ENCODE results near the gene ALOXE3. TPM values are rescaled to one million over a fixed set of nuclear protein-coding genes. Genes with fewer than 3 reads are reported as not detected.

The ALOXE3 gene
- total RNA-seq, 2 experiments from 2014 or later, result 0.27 to 0.28 TPM

DNA sequence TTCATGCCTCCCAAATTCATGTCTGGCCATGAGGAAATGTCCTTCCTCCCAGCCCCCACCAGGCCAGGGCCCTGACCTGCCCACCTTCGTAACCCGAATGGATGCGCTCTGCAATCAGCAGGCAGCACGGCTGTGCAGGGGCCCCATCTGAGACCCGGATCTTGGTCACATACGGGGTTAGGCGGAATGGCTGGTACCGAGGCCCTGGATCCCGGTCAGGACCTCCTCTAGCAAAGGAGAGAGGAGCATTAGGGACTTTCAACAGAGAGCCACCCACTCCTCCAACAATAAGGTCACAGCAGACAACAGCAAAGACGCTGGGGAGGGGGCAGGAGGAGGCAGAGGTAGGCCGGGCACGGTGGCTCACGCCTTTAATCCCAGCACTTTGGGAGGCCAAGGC is 30.2 kb upstream of the ALOXE3 start:
- H3K4me3 Mint-ChIP-seq, result no peak overlapping the region
- no peaks in the 10 kb centered on the region for H3K27me3 Mint-ChIP-seq
- no peak for ATAC-seq
- intact Hi-C loops (cut with DNase I, micrococcal nuclease), result no loop called here
- POLR2A ChIA-PET, result interaction anchor here (2.3 kb wide), 1 partner anchor 24 kb away, joined by 8 read pairs; no protein-coding TSS in a partner anchor
- DNase-seq, result no peak
- no peak overlapping the region for H3K27ac Mint-ChIP-seq
- H3K9me3 Mint-ChIP-seq (ENCODE audit: low read depth), result no peaks in the 10 kb centered on the region
- H3K36me3 Mint-ChIP-seq (ENCODE audit: low read depth), result peaks cover 40% of the 10 kb centered on the region
- CTCF ChIA-PET, result interaction anchor here (0.6 to 0.7 kb wide), 3 partner anchors 10 to 233 kb away, joined by 3 to 5 read pairs (median 3); partner anchors contain the start of gene RNF227
- H3K4me1 Mint-ChIP-seq, result peaks cover 29% of the 10 kb centered on the region

DNA sequence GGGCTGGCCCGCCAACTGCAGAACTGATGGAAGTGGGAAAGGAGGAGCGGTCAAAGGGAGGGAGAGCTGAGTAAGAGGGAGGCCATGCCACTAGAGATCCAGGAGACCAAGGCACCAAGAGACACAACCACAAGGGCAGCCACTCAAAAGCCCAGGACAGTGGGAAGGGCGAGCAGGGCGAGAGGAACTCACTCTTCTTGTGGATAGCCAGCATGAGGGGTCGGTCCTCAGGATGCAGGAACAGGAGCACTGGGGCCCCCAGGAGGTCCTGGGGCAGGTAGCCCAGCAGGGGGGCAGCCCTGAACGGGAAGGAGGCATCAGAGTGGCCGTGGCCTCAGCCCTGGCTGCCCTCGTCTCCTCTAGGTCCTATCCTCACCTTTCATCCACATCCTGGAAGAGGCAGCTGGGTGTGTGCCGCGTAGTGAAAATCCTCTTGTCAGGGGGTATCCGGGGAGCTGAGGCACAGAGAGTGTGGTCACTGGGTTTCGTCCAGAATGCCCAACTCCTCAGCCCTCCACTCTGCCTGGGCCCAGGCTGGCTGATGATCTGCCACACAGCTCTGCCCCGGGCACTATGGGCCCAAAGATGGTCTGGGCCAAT is 29.6 kb upstream of the ALOXE3 start:
- intact Hi-C loops (cut with DNase I, micrococcal nuclease), result no loop called here
- CTCF ChIA-PET, result interaction anchor here (0.6 to 0.7 kb wide), 4 partner anchors 55 to 232 kb away, joined by 3 to 4 read pairs (median 3); partner anchors contain the start of gene RNF227
- H3K4me3 Mint-ChIP-seq, result no peak overlapping the region
- peaks cover 37% of the 10 kb centered on the region for H3K36me3 Mint-ChIP-seq (ENCODE audit: low read depth)
- ATAC-seq (no peak), DNase-seq (no peak)
- H3K27ac Mint-ChIP-seq, result no peak overlapping the region
- peaks cover 22% of the 10 kb centered on the region for H3K4me1 Mint-ChIP-seq
- no peaks in the 10 kb centered on the region for H3K9me3 Mint-ChIP-seq (ENCODE audit: low read depth)
- H3K27me3 Mint-ChIP-seq, result no peaks in the 10 kb centered on the region
- POLR2A ChIA-PET, result interaction anchor here (2.3 kb wide), 1 partner anchor 25 kb away, joined by 8 read pairs; no protein-coding TSS in a partner anchor

DNA sequence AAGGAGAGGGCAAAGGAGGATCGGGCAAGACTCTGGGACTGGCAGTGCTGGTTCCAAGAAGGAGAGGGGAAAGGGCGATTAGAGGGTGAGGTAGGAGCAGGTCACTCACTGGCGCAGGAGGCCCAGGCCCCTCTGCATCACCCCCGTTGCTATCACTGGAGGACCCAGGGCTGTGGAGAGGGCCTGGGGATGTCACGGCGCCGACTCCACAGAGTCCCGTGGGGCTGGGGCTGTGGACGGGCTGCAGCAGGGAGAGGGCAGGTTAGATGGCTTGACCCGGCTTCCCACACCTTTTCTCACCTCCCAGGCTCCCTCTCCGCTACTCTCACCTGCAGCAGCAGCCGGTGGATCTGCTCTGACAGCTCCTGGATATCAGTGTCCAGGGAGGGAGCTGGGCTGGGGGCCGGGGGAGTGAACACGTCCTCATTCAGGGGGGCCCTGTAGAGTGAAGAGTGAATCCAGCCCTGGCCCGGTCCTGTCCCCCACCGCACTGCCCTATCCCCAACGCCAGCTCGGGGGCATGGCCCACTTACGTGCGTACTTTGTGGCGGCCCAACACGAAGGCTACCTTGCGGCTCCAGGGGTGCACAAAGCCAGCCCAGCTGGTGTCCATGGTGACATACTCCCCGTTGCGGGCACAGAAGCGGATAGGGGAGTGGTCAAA is 29.0 kb upstream of the ALOXE3 start:
- no peak overlapping the region for H3K27ac Mint-ChIP-seq
- no peaks in the 10 kb centered on the region for H3K27me3 Mint-ChIP-seq
- H3K36me3 Mint-ChIP-seq (ENCODE audit: low read depth), result peaks cover 41% of the 10 kb centered on the region
- no peak overlapping the region for H3K4me3 Mint-ChIP-seq
- CTCF ChIA-PET, result interaction anchor here (0.6 kb wide), 2 partner anchors 65 to 66 kb away, joined by 3 to 4 read pairs; no protein-coding TSS in a partner anchor
- ATAC-seq (no peak), DNase-seq (no peak)
- POLR2A ChIA-PET, result interaction anchor here (2.3 kb wide), 1 partner anchor 26 kb away, joined by 8 read pairs; no protein-coding TSS in a partner anchor
- intact Hi-C loops (cut with DNase I, micrococcal nuclease), result no loop called here
- H3K4me1 Mint-ChIP-seq, result peaks cover 16% of the 10 kb centered on the region
- H3K9me3 Mint-ChIP-seq (ENCODE audit: low read depth), result no peaks in the 10 kb centered on the region

DNA sequence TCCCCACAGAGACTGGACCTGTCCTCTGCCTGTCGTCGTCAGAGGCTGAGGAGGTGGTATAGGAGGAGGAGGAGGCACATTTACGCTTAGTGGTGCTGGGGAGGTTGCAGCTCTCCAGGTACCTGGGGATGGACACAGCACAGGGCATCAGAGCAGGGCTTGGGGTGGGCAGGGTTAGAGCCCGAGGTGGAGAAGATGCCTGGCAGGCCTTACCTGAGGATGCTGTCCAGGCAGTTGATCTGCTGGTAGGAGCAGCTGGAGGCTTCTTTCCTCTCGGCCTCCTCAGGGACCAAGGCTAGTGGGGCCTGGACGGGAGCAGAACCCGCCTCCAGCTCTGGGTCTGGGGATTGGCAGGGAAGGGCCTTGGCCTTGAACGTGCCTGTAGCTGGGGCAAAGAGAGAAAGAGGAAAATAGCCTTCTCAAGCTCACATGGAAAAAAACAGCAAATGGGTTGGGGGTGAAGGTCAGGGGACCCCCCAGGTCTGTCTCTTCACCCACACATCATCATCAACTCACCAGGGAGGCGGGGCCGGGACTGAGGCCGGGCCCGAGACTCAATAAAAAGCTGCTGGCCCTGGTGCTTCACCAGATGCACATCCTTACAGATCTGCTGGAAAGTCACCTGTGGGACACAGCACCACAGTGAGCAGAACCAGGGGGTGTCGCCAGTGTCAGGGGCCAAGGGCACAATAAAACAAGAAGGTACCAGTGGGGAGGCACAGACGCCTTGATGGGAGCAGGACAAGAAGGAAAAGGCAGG is 28.2 kb upstream of the ALOXE3 start:
- ChIA-PET CTCF (interaction anchor here (0.5 to 0.6 kb wide), 2 partner anchors 16 to 36 kb away, joined by 3 to 4 read pairs; no protein-coding TSS in a partner anchor), POLR2A (no interaction called here)
- H3K4me3 Mint-ChIP-seq, result no peak overlapping the region
- intact Hi-C loops (cut with DNase I, micrococcal nuclease), result no loop called here
- H3K9me3 Mint-ChIP-seq (ENCODE audit: low read depth), result no peaks in the 10 kb centered on the region
- H3K4me1 Mint-ChIP-seq, result peaks cover 13% of the 10 kb centered on the region
- H3K36me3 Mint-ChIP-seq (ENCODE audit: low read depth), result peaks cover 47% of the 10 kb centered on the region
- ATAC-seq, result no peak
- no peak for DNase-seq
- H3K27me3 Mint-ChIP-seq, result no peaks in the 10 kb centered on the region
- no peak overlapping the region for H3K27ac Mint-ChIP-seq

DNA sequence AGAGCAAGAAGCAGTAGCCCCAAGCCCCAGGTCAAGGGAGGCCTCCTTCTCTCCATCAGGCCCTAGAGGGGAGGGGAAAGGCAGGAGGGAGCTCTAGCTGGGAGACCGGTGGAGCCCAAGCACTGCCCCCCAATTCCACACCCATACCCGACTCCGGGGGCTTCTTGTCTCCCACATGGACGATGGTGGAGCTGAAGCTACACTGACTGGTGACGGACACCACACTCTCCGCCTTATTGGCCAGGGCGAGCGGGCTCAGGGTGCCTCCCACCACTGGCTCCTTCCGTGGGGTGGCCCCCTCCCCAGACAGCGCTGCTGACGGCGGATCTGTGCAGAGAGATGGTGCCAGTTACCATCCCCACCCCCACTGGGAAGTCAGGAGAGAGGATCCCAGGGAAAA is 27.5 kb upstream of the ALOXE3 start:
- CTCF ChIA-PET, result interaction anchor here (0.5 to 0.6 kb wide), 2 partner anchors 15 to 37 kb away, joined by 3 to 4 read pairs; no protein-coding TSS in a partner anchor
- intact Hi-C loops (cut with DNase I, micrococcal nuclease), result no loop called here
- ATAC-seq (no peak), DNase-seq (no peak)
- Mint-ChIP-seq H3K4me3 (no peak overlapping the region), H3K4me1 (peaks cover 12% of the 10 kb centered on the region), H3K36me3 (ENCODE audit: low read depth) (peaks cover 53% of the 10 kb centered on the region), H3K27ac (no peak overlapping the region), H3K9me3 (ENCODE audit: low read depth) (no peaks in the 10 kb centered on the region), H3K27me3 (no peaks in the 10 kb centered on the region)
- POLR2A ChIA-PET, result no interaction called here

DNA sequence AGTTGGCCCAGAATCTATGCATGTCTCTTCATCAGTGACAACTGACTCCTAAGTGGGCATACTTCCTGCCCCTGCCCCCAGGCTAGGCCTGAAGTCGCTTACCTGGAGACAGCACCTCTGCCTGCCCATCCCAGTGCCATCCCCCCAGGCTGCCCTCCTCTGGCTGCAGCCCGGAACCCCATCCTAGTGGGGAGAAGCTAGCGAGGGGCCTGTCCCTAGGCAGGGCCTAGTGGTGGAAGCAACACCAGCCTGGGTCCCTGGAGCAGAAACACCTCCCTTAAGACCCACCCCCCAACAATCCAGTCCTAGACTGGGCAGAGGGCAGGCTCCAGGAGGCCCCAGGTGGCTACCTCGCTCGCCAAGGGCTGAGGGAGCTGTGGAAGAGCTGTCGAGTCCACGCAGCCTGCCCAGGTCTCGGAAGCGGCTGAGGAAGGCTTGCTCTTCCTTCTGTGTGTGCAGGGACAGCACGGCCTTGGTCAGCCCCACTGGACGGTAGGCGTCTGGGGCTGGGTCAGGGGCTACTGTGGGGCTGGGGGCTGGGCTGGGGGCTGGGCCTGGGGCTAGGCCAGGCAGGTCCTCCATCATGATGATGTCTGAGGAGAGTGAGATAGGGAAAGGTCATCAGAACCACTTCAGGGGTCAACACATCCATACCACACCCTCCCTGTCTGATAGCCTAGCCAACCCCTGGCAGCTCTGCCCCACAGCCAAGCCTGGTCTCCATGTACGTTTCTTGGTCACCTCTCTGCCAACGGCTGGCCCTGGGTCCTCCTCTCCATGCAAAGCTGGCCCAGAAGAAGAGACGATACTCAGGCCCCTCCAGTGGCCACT is 26.3 kb upstream of the ALOXE3 start:
- DNase-seq (no peak), ATAC-seq (no peak)
- H3K4me1 Mint-ChIP-seq, result peaks cover 3% of the 10 kb centered on the region
- no peaks in the 10 kb centered on the region for H3K27me3 Mint-ChIP-seq
- ChIA-PET CTCF (interaction anchor here (1.1 kb wide), 1 partner anchor 39 kb away, joined by 3 read pairs; no protein-coding TSS in a partner anchor), POLR2A (no interaction called here)
- H3K36me3 Mint-ChIP-seq (ENCODE audit: low read depth), result peaks cover 54% of the 10 kb centered on the region
- no peak overlapping the region for H3K27ac Mint-ChIP-seq
- H3K9me3 Mint-ChIP-seq (ENCODE audit: low read depth), result no peaks in the 10 kb centered on the region
- intact Hi-C loops (cut with DNase I, micrococcal nuclease), result no loop called here
- no peak overlapping the region for H3K4me3 Mint-ChIP-seq

DNA sequence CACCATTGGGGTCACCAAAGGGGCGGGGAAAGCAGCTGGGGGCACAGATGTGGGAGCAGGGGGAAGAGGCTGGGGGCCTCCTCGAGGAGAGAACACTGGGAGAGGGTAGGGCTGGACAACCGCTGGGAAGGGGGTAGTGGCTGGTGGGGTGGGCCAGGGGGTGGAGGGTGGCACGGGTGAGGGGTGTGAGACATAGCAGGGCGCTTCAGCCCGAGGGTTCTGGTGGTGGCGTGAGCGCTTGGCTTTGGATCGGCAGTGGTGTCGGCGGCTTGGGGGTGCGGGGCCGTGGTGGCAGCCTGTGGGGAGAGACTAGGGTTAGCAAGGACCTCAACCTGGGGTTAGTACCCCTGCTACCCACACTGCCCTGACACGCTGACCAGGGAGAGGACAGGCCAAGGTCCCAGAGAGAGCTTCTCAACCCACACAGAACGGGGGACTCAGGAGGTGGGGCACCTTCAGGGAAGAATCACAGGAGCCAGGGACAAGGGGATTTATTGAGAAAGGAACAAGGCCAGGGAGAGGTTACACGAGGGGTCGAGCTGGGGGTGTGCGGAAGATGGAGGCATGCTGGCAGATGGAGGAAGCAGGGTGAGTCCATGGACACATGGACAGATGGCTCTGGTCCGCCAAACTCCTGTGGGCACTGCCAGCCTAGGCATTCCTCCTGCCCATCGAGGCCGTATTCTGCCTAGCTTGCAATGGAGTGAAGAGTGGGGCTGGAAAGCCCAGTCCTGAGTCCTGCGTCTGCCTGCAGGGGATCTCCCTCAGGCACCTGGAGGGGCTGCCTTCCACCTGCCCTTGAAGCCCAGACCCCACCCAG is 25.5 kb upstream of the ALOXE3 start:
- DNase-seq, result no peak
- intact Hi-C loops (cut with DNase I, micrococcal nuclease), result no loop called here
- no peaks in the 10 kb centered on the region for H3K9me3 Mint-ChIP-seq (ENCODE audit: low read depth)
- H3K4me3 Mint-ChIP-seq, result no peak overlapping the region
- CTCF ChIA-PET, result interaction anchor here (0.7 to 1.1 kb wide), 2 partner anchors 34 to 40 kb away, joined by 3 read pairs; no protein-coding TSS in a partner anchor
- H3K27me3 Mint-ChIP-seq, result no peaks in the 10 kb centered on the region
- H3K27ac Mint-ChIP-seq, result no peak overlapping the region
- H3K4me1 Mint-ChIP-seq, result no peaks in the 10 kb centered on the region
- H3K36me3 Mint-ChIP-seq (ENCODE audit: low read depth), result peaks cover 51% of the 10 kb centered on the region
- ATAC-seq, result no peak
- POLR2A ChIA-PET, result no interaction called here

DNA sequence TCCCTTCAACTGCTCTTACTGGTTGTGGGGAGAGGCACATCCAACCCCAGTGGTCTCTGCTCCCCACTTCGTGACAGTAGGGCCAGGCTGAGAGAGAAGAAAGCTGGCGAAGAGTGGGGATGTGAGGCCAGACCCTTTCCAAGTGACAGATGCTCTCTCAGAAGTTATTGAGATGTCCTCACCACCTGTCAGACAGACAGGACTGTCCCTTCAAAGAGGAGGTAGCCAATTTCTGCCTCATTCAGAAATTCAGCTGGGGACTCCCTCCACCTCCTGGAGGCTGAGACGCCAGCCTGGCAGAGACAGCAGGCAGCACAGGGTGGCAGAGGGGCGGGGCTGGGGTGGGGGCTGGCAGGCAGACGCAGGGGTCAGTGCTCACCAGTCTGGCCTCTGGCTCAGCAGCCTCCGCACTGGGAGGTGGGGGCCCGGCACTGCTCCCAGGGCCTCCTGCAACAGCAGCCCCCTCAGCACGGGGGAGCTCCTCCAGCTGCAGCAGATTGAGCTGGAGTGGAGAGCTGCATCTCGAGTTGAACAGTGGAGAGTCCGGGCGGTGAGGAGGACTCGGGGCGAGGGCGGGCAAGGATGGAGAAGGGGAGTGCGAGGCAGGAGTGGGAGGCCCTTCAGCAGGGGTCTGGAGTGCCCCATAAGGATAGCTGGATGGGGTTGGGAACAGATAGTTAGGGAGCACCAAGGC is 24.7 kb upstream of the ALOXE3 start:
- DNase-seq (no peak), ATAC-seq (no peak)
- H3K27me3 Mint-ChIP-seq, result no peaks in the 10 kb centered on the region
- intact Hi-C loops (cut with DNase I, micrococcal nuclease), result no loop called here
- CTCF ChIA-PET, result no interaction called here
- no peaks in the 10 kb centered on the region for H3K9me3 Mint-ChIP-seq (ENCODE audit: low read depth)
- H3K4me3 Mint-ChIP-seq, result no peak overlapping the region
- no peak overlapping the region for H3K27ac Mint-ChIP-seq
- H3K36me3 Mint-ChIP-seq (ENCODE audit: low read depth), result peaks cover 44% of the 10 kb centered on the region
- POLR2A ChIA-PET, result no interaction called here
- no peaks in the 10 kb centered on the region for H3K4me1 Mint-ChIP-seq

DNA sequence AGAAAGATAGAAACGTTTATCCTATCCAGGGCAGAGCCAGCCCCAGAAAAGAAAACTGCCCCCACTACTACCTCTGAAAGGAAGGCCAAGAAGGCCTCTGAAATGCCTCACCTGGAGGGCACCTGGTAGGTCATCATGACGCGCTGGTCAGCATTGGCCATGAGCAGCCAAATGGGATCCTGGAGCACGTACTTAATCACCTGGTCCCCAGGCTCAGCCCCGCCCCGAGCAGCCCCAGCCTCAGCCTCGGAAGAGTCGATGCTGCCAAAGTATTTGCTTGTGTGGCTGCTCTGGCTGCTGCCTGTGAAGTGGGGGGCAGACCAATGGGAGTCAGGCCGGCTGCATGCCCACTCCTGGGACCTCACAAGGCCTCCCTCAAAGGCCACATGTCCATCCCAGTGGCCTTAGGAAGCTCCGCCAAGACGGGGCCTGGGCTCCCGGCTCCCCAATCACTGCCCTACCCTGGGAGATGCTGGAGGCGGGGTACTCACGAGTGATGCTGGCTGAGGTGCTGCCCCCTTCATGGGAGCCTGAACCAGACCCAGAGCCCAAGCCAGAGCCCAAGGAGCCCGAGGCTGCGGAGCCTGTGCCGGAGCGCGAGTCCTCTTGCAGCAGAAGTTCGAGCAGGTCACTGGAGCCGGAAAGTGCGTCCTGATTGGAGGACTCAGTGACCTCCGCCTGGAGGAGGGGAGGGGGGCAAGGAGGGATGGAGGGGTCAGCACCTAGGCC is 24.0 kb upstream of the ALOXE3 start:
- intact Hi-C loops (cut with DNase I, micrococcal nuclease), result no loop called here
- H3K9me3 Mint-ChIP-seq (ENCODE audit: low read depth), result no peaks in the 10 kb centered on the region
- no peak for ATAC-seq
- no peak for DNase-seq
- no peak overlapping the region for H3K27ac Mint-ChIP-seq
- no peak overlapping the region for H3K4me3 Mint-ChIP-seq
- H3K36me3 Mint-ChIP-seq (ENCODE audit: low read depth), result peaks cover 40% of the 10 kb centered on the region
- H3K27me3 Mint-ChIP-seq, result no peaks in the 10 kb centered on the region
- POLR2A ChIA-PET, result interaction anchor here (1.9 to 2.1 kb wide), 2 partner anchors 14 to 31 kb away, joined by 5 to 8 read pairs; no protein-coding TSS in a partner anchor
- no peaks in the 10 kb centered on the region for H3K4me1 Mint-ChIP-seq
- CTCF ChIA-PET, result interaction anchor here (0.7 kb wide), 1 partner anchor 24 kb away, joined by 3 read pairs; the partner anchor contains the start of gene ALOXE3

Data from activated CD4-positive, alpha-beta T cell treated with anti-CD3 and anti-CD28 coated beads for 36 hours (primary cell).